ENCODE measurements around the gene ARGFX.

GRCh38 chr3:121595765-121596406, 28.1 kb downstream of the ARGFX start:
- TF ChIP-seq SP1 (IDR thresholded peaks at IDR 0.05; ENCODE audit: low read depth): no peak
- no peak for TF ChIP-seq POLR2AphosphoS5 (IDR thresholded peaks at IDR 0.05; ENCODE audit: low read depth, low read length)
- TF ChIP-seq ATF3 (IDR thresholded peaks at IDR 0.05): no peak
- no peak for TF ChIP-seq CTCF (IDR thresholded peaks at IDR 0.05 in 2 of 3, conservative IDR thresholded peaks at IDR 0.05 in 1 of 3; ENCODE audit: borderline replicate concordance in 1 of 3, insufficient read depth in 1 of 3, low read depth in 2 of 3, low read length in 2 of 3)
- no peak for TF ChIP-seq EZH2 (IDR thresholded peaks at IDR 0.05)
- TF ChIP-seq, protein P1, sequence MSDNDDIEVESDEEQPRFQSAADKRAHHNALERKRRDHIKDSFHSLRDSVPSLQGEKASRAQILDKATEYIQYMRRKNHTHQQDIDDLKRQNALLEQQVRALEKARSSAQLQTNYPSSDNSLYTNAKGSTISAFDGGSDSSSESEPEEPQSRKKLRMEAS (IDR thresholded peaks at IDR 0.05): no peak
- TF ChIP-seq YY1 (IDR thresholded peaks at IDR 0.05; ENCODE audit: extremely low read depth, insufficient replicate concordance, low read depth, low read length): no peak
